Parathyroid adenoma (tissue), 2 donors: ENCODE results near the gene ELK3.
A peak's percentile ranks its signal among the peaks of the same experiment; 100 is the strongest.

Experiments used
- H2AFZ ChIP-seq: fragments of 300-600 bp; sonication (generic); one replicate; pipeline ENCODE4 v1.7.0; 2017; ENCODE audit warnings: antibody characterized with exemption, mild to moderate bottlenecking
- H3K27ac ChIP-seq: fragments of 300-600 bp; sonication (generic); one replicate; pipeline ENCODE4 v1.7.0; 2017
- H3K27me3 ChIP-seq: fragments of 300-600 bp; sonication (generic); one replicate; pipeline ENCODE4 v1.7.0; 2017; ENCODE audit warnings: low read length; ENCODE audit not compliant: control insufficient read depth, insufficient read depth
- H3K36me3 ChIP-seq: fragments of 300-600 bp; sonication (generic); one replicate; pipeline ENCODE4 v1.7.0; 2017; ENCODE audit warnings: low read length; ENCODE audit not compliant: control insufficient read depth, insufficient read depth
- H3K4me1 ChIP-seq: fragments of 300-600 bp; sonication (generic); one replicate; pipeline ENCODE4 v1.7.0; 2017; ENCODE audit warnings: control low read depth
- H3K4me2 ChIP-seq: fragments of 300-600 bp; sonication (generic); one replicate; pipeline ENCODE4 v1.7.0; 2017; ENCODE audit warnings: low read length
- H3K4me3 ChIP-seq: fragments of 300-600 bp; sonication (generic); one replicate; pipeline ENCODE4 v1.7.0; 2017; ENCODE audit warnings: low read depth, low read length
- H3K79me2 ChIP-seq: fragments of 300-600 bp; sonication (generic); one replicate; pipeline ENCODE4 v1.7.0; 2017; ENCODE audit warnings: control low read depth
- H3K9ac ChIP-seq: fragments of 300-600 bp; sonication (generic); one replicate; pipeline ENCODE4 v1.7.0; 2017; ENCODE audit warnings: mild to moderate bottlenecking
- H3K9me3 ChIP-seq: fragments of 300-600 bp; sonication (generic); one replicate; pipeline ENCODE4 v1.7.0; 2017; ENCODE audit warnings: low read length; ENCODE audit not compliant: control insufficient read depth
- TF ChIP-seq, protein P1 (sequence below): fragments of 300-600 bp; sonication (generic); IDR thresholded peaks from one replicate; pipeline ENCODE4 v1.7.0; 2017; ENCODE audit warnings: antibody characterized with exemption, mild to moderate bottlenecking
- donor health status: primary hyperparathyroidism.

Gene ELK3

DNA sequence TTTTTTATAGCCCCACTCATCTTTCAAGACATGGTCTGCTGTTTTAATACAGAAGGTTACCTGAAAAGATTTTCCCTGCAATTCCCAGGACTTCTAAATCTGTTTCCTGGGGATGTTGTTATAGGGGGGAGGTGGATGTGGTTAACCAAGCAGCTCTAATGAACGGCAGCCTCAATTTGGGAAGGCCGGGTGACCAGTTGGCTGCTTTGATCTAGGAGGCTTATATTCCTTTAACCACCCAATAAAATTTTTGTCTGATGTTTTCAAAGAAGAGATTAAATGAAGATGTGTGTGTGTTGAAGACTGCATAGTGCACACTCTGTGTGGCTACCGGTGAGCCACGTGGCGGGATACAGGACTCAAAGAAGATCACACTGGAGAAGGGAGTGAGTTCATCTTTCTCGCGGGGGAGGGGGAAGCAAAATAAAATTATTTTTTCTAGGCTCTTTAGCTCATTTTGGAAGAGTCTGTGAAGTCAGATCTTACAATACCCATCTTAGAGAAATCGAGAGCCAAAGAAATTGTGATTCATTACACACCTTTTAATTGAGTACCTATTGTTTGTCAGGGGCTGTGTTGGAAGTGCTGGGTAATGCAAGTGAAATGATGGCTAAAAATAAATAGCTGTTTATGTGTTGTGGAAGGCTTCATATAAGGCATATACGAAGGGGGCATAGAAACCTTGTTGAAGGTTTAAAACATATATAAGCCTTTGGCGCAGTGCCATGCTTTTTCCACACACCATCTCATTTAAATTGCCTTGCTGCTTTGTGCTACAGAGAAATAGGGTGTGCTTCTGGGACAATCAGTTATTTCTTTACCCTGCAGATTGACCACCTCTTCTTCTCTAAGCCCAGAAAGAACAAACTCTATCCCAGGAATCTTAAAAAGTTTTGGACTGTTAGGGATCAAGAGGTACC lies 18.5 kb downstream of the ELK3 start:
- TF ChIP-seq, protein P1, sequence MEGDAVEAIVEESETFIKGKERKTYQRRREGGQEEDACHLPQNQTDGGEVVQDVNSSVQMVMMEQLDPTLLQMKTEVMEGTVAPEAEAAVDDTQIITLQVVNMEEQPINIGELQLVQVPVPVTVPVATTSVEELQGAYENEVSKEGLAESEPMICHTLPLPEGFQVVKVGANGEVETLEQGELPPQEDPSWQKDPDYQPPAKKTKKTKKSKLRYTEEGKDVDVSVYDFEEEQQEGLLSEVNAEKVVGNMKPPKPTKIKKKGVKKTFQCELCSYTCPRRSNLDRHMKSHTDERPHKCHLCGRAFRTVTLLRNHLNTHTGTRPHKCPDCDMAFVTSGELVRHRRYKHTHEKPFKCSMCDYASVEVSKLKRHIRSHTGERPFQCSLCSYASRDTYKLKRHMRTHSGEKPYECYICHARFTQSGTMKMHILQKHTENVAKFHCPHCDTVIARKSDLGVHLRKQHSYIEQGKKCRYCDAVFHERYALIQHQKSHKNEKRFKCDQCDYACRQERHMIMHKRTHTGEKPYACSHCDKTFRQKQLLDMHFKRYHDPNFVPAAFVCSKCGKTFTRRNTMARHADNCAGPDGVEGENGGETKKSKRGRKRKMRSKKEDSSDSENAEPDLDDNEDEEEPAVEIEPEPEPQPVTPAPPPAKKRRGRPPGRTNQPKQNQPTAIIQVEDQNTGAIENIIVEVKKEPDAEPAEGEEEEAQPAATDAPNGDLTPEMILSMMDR, result no peak
- Histone ChIP-seq H3K4me1 (peaks cover 6% of the 10 kb centered on the region), H3K27me3 (no peaks in the 10 kb centered on the region), H3K9me3 (no peaks in the 10 kb centered on the region), H3K9ac (no peak overlapping the region), H2AFZ (no peak overlapping the region), H3K36me3 (no peaks in the 10 kb centered on the region), H3K79me2 (peaks cover 2% of the 10 kb centered on the region), H3K4me3 (no peak overlapping the region), H3K27ac (peak overlapping the region; percentile 6), H3K4me2 (no peak overlapping the region)

DNA sequence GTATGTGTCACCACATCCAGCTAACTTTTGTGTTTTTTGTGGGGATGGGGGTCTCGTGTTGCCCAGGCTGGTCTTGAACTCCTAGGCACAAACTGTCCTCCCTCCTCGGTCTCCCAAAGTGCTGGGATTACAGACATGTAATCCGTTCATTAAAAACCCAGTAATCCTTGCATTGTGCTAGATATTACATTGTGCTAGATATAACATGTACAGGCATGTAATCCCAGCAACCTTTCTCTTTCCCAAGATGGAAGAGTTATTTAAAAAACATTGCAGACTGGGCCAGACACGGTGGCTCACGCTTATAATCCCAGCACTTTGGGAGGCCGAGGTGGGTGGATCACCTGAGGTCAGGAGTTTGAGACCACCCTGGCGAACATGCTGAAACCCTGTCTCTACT lies 19.7 kb downstream of the ELK3 start:
- no peak overlapping the region for H2AFZ ChIP-seq
- no peak overlapping the region for H3K4me2 ChIP-seq
- H3K27me3 ChIP-seq, result no peaks in the 10 kb centered on the region
- H3K4me1 ChIP-seq, result peaks cover 6% of the 10 kb centered on the region
- no peak overlapping the region for H3K27ac ChIP-seq
- H3K4me3 ChIP-seq, result no peak overlapping the region
- peaks cover 2% of the 10 kb centered on the region for H3K79me2 ChIP-seq
- no peaks in the 10 kb centered on the region for H3K36me3 ChIP-seq
- no peak overlapping the region for H3K9ac ChIP-seq
- TF ChIP-seq, protein P1, result no peak
- H3K9me3 ChIP-seq, result no peaks in the 10 kb centered on the region

DNA sequence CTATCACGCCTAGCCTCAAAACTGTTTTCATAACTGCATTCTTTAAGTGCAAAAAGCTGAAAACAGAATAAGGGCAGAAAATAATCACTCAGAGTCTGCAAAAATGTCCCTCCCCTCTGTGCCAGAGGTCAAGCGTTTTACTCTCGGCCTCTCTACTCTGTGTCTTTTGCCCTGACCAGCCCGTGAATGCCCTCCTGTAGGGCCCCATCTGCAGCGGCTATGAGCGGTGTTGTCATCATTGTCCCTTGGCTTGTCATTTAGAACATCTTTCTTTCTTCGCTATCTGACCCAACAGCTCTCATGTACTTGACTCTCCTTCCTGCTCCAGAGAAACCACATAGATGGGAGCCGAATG lies 21.7 kb downstream of the ELK3 start:
- Histone ChIP-seq H3K36me3 (no peaks in the 10 kb centered on the region), H2AFZ (peak overlapping the region; percentile 76), H3K27me3 (no peaks in the 10 kb centered on the region), H3K4me3 (no peak overlapping the region), H3K9ac (no peak overlapping the region), H3K4me2 (no peak overlapping the region), H3K79me2 (peaks cover 2% of the 10 kb centered on the region), H3K4me1 (peaks cover 6% of the 10 kb centered on the region), H3K27ac (no peak overlapping the region), H3K9me3 (no peaks in the 10 kb centered on the region)
- TF ChIP-seq, protein P1, result no peak

DNA sequence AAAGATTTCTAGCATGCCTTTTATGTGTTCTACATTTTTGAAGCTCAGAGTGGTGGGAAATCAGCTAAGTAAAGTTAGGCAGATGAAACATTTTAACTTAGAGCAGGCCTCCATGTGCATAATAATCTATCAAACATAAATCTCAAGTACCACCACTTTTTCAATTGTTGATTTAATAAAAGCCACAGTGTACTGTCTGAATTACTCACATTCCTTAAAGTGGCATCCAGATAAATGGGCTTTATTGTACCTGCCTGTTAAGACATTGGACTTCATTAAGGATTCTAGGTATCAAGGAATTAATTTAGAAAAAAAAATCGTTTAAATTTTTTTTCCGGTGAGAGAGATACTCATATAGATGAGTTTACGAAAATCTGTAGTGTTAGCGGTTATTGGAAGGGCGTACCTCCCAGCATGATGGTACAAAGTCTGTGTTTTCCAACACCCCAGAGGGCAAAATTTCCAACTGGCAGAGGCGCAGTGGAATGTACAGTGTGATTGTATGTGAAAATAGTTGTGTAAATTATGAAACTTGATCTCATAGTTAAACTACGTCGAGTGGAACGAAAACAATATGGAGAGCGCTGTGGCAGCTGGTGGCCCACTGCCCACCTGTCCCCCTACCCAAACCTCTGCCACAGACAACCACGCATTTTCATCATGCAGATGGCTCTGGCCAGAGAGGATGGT lies 25.0 kb downstream of the ELK3 start:
- Histone ChIP-seq H3K4me3 (no peak overlapping the region), H3K9me3 (no peaks in the 10 kb centered on the region), H3K4me2 (no peak overlapping the region), H3K27ac (no peak overlapping the region), H3K27me3 (no peaks in the 10 kb centered on the region), H3K36me3 (no peaks in the 10 kb centered on the region), H3K79me2 (peaks cover 2% of the 10 kb centered on the region), H3K4me1 (peaks cover 6% of the 10 kb centered on the region), H2AFZ (no peak overlapping the region), H3K9ac (no peak overlapping the region)
- TF ChIP-seq, protein P1, result no peak
